NCI-H345 (cell line): ENCODE data around the gene MYO1A.
"Not testable (repeated sequence)": the region's sequence is repeated elsewhere in the genome, so short reads cannot be mapped to it uniquely, and the experiment has no call there.

Experiments
- DNase-seq: peaks from one replicate; lab custom pipeline; 2025; lab: John Stamatoyannopoulos, UW

The MYO1A gene

GRCh38 chr12:57087010-57087690, 37.2 kb upstream of the MYO1A start:
- peak; percentile 33 for DNase-seq

- no peak for DNase-seq
Observed at GRCh38 chr12:57086493-57087009, 36.6 kb upstream of the MYO1A start.

DNA sequence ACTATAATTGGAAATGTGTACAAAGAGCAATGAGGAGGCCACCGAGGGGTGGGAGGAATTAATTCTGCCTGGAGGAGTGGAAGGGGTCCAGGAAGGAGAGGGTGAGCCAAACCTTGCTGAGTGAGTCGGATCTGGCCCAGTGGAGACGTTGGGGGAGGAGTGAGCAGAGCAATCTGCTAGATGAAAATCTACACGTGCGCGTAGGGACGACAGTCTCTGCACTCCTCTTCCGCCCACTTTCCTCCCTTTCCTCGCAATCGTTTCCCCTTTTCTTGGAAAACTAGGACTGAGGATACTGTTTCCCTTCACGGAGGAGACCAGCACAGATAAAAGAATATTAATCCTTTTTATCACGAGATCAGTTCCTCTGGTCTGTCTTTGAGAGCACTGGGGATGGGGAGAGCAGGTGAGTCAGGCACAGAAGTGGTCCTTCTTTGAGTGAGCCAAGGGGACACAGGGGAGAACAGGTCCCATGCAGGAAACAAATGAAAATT, 36.1 kb upstream of the MYO1A start:
- DNase-seq = no peak

DNA sequence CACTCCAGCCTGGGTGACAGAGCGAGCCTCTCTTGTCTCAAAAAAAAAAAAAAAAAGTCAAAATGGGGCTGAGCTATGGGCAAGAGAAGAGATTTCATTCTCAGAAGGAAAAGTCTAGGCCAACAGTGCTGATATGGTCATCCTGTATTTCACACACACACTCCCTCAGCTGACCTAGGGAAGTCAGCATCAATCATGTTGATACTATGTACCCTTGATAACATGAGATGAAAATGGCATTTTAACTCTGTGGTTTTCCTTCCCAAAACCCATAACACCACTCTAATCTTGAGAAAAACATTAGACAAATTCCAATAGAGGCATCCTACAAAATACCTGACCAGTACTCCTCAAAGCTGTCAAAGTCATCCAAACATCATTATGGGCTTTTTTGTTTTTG, 30.9 kb upstream of the MYO1A start:
- DNase-seq = no peak

DNA sequence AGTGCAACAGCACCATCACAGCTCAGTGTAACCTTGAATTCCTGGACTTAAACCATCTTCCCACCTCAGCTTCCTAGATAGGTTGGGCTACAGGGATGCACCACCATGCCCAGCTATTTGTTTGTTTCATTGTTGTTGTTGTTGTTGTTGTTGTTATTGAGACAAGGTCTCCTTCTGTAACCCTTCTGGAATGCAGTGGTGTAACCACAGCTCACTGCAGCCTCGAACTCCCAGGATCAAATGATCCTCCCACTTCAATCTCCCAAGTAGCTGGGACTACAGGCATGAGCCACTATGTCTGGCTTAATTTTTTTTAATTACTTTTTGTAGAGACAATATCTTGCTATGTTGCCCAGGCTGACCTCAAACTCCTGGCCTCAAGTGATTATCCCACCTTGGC, 29.9 kb upstream of the MYO1A start:
- no peak for DNase-seq

GRCh38 chr12:57078519-57079404, 28.8 kb upstream of the MYO1A start, which contains the start of gene NEMP1:
TSS of gene NEMP1 (minus strand) at chr12:57078791. CDS start at chr12:57078745, 46 bp downstream.
- DNase-seq = peak; percentile 100

DNA sequence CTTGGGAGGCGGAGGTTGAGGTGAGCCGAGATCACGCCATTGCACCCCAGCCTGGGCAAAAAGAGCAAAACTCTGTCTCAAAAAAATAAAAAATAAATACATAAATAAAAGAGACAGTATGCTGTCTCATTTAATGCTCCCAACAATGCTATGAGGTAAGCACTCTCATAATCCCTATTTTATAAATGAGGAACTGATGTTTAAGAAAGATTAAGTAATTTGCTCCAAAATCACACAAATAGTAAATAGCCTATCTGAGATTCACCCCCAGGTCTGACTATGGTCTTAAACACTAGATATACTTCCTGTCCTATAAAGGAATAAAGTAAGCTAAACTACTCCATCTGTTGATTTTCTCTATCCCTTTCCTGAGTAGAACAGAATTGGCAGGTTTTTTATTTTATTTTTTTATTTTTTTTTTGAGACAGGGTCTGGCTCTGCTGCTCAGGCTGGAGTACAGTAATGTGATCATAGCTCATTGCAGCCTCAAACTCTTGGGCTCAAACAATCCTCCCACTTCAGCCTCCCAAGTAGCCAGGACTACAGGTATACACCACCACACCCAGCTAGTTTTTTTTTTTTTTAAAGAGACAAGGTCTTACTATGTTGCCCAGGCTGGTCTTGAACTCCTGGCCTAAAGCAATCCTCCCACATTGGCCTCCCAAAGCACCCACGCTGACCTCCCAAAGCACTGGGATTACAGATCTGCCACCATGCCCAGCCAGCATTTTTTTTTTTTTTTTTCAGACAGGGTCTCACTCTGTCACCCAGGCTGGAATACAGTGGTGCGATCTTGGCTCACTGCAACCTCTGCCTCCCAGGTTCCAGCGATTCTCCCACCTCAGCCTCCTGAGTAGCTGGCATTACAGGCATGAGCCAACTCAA, 23.9 kb upstream of the MYO1A start:
- DNase-seq = not testable (repeated sequence)

DNA sequence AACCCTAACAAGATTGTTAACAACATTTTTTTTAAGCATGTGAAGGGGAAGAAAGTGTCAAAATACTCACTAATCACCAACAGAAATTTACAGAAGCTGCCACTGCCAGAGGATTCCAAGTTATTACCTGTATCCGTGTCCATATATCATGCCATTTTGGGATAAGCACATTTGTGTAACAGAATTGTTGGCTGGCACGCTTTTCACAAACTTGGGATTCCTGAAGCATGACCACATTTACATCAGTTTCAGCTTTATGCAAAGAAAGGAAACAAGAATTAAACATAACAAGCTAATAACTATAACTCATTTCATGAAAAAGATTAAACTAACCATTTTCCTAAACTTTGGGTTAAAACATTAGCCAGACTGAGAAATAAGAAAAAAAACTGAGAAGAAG, 22.7 kb upstream of the MYO1A start:
- no peak for DNase-seq

DNA sequence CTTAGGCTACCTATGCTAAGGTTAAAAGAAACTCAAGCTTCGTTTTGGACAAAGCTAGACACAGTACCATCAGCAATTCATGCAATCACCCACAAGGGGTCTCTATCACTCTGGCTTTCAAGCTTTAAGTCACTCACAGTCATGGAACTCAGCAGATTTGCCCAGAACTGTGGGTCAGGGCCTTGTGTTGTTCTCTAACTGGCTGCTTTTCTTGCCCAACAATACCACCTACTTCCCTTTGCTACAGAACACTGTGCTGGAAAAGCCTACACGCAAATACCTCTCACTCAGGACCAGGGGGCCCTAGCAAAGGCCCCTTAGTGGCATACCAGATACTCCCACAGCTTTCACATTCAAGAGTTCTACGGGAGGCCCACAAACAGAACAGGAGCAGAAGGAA, 19.6 kb upstream of the MYO1A start:
- DNase-seq = peak; percentile 58

DNA sequence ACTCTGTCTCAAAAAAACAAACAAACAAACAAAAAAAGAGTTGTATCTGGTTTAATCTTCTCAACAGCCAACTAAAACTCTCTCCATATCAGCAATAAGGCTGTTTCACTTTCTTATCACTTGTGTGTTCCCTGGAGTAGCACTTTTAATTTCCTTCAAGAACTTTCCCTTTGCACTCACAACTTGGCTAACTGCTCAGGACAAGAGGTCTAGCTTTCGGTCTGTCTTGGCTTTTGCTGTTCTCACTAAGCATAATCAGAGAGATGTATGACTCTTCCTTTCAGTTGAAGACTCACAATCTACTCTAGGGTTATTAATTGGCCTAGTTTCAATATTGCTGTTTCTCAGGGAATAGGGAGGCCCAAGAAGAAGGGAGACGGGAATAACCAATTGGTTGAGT, 16.3 kb upstream of the MYO1A start:
- no peak for DNase-seq

DNA sequence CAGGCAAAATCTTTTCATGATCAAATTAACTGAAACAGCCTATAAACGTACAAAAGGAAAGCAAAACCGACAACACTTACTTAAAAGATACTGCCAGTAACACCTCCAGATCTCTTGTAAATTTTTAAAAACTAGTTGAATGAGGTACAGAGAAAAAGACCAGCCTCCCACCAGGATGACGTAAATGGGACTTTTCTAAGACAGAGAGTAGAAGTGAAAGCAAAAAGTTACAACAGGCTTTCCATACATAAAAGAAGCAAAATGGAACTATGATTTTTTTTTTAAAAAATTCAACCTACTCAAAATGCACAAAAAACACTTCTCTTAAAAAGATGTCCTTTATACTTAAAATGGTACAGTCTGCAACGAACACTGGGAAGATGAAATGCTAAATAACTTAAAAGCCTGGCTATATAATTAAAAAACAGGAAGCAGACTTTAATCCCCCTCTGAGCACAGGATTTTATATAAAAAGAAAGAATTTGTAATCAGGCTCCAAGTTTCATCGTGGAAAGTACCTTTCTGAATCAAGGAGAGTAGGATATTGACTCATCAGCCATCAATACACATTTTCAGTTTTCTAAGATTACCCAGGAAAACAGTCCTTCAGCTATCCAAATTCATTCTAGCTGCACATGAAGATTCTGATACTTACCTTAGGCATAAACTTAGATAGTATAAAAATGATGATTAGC, 14.2 kb upstream of the MYO1A start:
- no peak for DNase-seq

GRCh38 chr12:57058454-57058853, 8.5 kb upstream of the MYO1A start:
- no peak for DNase-seq

DNA sequence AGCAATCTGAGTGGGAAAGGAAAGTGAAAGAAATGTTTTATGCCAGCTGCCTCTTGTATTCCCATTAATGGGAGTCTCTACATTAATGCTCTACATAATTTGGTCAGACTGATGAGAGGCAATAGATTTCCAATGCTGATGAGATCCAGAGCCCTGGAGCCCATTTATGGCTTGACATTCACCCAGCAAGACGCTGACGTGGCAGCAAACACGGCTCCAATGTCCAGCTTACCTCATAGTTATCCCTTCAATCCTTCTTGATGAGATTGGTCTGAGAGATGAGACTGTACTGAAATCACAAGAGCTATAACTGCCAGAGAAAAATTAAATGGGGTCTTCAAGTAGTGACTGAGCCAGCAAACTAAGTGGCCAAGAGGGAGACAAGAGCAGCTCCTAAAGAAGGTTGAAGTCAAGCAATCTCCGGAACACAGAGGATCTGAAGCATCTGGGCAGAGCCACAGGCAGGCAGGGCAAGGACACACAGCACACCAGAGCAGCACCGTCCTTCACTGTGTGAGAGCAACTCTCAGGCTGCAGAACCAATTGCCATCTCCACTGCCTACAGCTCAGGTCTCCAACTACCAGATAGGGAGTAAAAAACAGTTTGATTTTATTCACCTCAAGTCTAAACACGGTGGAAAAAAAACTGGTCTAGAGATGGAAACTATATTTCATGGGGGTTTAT, 7.3 kb upstream of the MYO1A start:
- no peak for DNase-seq

- DNase-seq = no peak
Observed at GRCh38 chr12:57055824-57056223, 5.9 kb upstream of the MYO1A start.

GRCh38 chr12:57053901-57054300, 4.0 kb upstream of the MYO1A start:
- DNase-seq = not testable (repeated sequence)

GRCh38 chr12:57053146-57053545, 3.2 kb upstream of the MYO1A start:
- DNase-seq = not testable (repeated sequence)

DNA sequence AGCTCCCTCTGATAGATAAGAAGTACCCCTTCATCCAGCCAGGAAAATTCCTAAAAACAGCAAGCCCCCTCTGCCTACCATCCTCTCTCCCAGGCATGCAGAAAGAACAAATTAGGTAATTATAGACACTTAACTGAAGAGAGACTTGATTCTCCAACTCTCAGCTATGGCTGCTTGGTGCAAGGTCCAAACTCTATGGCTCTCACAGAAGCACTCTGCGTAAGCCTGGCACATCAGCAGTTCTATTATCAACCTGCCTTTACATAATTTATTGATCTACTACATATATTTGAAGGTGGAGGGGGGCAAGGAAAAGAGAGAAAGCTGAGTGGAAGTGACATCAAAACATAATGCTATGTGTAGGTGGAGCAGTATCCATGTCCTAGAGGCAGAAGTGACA, 1.1 kb upstream of the MYO1A start:
- DNase-seq = no peak

DNA sequence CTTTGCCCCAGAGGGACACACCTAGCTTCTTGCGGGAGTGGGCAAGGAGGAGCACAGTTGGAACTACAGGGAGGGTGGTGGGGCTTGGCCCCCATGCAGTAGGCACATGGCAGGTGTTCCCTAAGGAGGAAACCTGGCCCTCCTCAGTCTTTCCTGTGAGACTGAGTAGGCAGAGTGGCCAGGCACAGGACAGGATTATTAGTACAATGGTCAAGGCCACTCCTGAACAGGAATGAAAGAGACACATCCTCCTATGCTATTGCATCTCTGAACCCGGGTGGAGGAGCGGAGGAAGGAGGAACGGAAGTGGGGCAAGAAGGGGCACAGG, 846 bp downstream of the MYO1A start:
- DNase-seq = no peak

DNA sequence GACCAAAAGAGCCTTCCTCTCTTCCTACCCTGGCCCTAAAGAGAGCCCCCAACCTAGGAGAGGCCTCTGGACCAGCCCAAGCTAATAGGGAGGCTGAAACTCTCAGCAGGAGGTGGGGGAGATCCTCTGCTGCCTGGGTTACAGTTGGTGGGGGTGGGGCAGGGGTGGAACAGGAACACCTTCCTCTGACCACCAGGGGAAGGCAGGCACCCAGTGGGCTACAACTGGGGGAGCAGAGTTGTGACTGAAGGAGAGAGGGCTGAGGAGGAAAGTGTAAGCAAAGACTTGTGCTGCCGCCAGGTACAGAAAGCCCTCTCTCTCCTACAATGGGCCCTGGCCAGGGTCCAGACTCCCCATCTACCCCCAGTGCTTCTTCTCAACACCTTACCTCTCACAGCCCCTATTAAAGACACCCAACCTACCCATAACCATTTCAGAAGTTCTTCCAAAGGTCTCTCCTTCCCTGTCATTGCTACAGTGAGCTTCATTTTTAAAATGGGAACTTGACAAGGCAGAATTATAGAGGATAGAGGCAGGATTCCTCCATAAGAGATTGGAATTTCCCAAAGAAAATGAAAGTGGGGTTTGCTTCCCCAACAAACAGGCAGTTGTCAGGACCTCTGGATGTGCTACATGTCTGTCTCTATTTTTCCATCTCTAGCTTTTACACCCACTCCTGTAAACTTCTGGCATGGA, 1.4 kb downstream of the MYO1A start:
- DNase-seq = no peak

DNA sequence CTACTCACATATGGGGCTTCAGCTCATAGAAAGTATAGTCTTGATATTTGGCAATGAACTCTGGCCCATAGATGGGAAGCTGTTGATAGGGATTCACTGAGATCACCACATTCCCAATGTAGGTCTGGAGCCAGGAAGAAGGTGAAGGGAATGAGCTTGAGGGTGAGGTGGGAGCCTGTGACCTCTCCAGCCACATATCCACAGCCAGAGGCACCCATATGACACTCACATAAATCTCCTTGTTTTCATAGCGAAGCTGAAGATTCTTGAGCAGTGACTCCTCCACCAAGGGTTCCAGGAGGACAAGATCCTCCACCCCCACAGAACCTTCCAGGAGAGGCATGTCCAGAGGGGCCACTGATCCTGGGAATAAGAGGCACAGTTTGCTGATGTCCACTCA, 1.9 kb downstream of the MYO1A start:
- DNase-seq = no peak
